GM12891 (cell line): ENCODE results near the gene MIPOL1.
"Not testable (repeated sequence)": the region's sequence is repeated elsewhere in the genome, so short reads cannot be mapped to it uniquely, and the experiment has no call there.

Experiments
- POLR2A ChIP-seq: IDR thresholded peaks from 2 replicates; pipeline ENCODE4 v1.6.1; 2011; ENCODE audit warnings: low read depth, low read length, control low read depth
- POLR2AphosphoS5 ChIP-seq: IDR thresholded peaks from 2 replicates; pipeline ENCODE4 v1.6.1; 2011; ENCODE audit warnings: low read depth, low read length, control low read depth
- SPI1 ChIP-seq: IDR thresholded peaks from 2 replicates; pipeline ENCODE4 v1.6.1; 2011; ENCODE audit warnings: low read depth, low read length, control low read depth

- not testable (repeated sequence) for TF ChIP-seq POLR2AphosphoS5, POLR2A, SPI1
Observed at GRCh38 chr14:37205623-37206605, 8.2 kb downstream of the MIPOL1 start.
